GM21723 (cell line): ENCODE measurements around the gene POT1.

ENCODE experiments used
- ATAC-seq: cut with Tn5 transposase; IDR thresholded peaks from one replicate; pipeline ENCODE4 v1.9.1; 2021; ENCODE audit warnings: mild to moderate bottlenecking, moderate library complexity; ENCODE audit not compliant: unreplicated experiment

POT1 gene

GRCh38 chr7:124775422-124775821 is 154.2 kb downstream of the POT1 start:
- ATAC-seq = no peak

GRCh38 chr7:124773938-124774337 is 155.7 kb downstream of the POT1 start:
- ATAC-seq = no peak

- ATAC-seq = no peak
Observed at GRCh38 chr7:124773339-124773738, 156.3 kb downstream of the POT1 start.
